GM23338 (cell line): ENCODE measurements around the gene MAMSTR. TPM values are rescaled to one million over a fixed set of nuclear protein-coding genes. Genes with fewer than 3 reads are reported as not detected.

ENCODE experiments used
- ATAC-seq: fragments of 200-7000 bp; cut with Tn5 transposase; 3 replicates; pipeline ENCODE4 v1.9.1; 2020
- DNase-seq: peaks from one replicate; pipeline ENCODE4 v3.0.0-alpha.2; 2015; ENCODE audit warnings: low spot score
- H2AFZ ChIP-seq: fragments of 200-600 bp; sonication (generic); 2 replicates; pipeline ENCODE4 v1.8.0; 2016; ENCODE audit warnings: antibody characterized with exemption, mild to moderate bottlenecking, moderate library complexity
- H3F3A ChIP-seq: fragments of 200-600 bp; sonication (generic); replicated peaks from 2 replicates; pipeline ENCODE4 v1.8.0; 2017; ENCODE audit warnings: antibody characterized with exemption, mixed run types, low read depth
- H3K27ac ChIP-seq: fragments of 200-600 bp; sonication (generic); 2 replicates; pipeline ENCODE4 v1.6.1; 2016; ENCODE audit warnings: low read depth
- H3K27me3 ChIP-seq: fragments of 200-600 bp; sonication (generic); 2 replicates; pipeline ENCODE4 v1.8.0; 2016; ENCODE audit warnings: mild to moderate bottlenecking, mixed run types, moderate library complexity; ENCODE audit not compliant: insufficient read depth
- H3K36me3 ChIP-seq: fragments of 200-600 bp; sonication (generic); 2 replicates; pipeline ENCODE4 v1.8.0; 2016; ENCODE audit warnings: mild to moderate bottlenecking; ENCODE audit not compliant: insufficient read depth
- H3K4me1 ChIP-seq: fragments of 200-600 bp; sonication (generic); 2 replicates; pipeline ENCODE4 v1.8.0; 2016; ENCODE audit warnings: mild to moderate bottlenecking, moderate library complexity; ENCODE audit not compliant: insufficient read depth
- H3K4me2 ChIP-seq: fragments of 200-600 bp; sonication (generic); 2 replicates; pipeline ENCODE4 v1.7.1; 2017; ENCODE audit warnings: mixed run types
- H3K4me3 ChIP-seq: fragments of 200-600 bp; sonication (generic); 2 replicates; pipeline ENCODE4 v1.6.1; 2016; ENCODE audit warnings: mixed run types
- H3K79me2 ChIP-seq: fragments of 200-600 bp; sonication (generic); replicated peaks from 2 replicates; pipeline ENCODE4 v1.8.0; 2017; ENCODE audit warnings: mild to moderate bottlenecking; ENCODE audit not compliant: insufficient read depth
- H3K9me2 ChIP-seq: fragments of 200-600 bp; sonication (generic); 2 replicates; pipeline ENCODE4 v1.8.0; 2017; ENCODE audit not compliant: insufficient read depth
- H4K20me1 ChIP-seq: fragments of 200-600 bp; sonication (generic); replicated peaks from 2 replicates; pipeline ENCODE4 v1.8.0; 2017; ENCODE audit warnings: mild to moderate bottlenecking; ENCODE audit not compliant: insufficient read depth
- H3K27ac Mint-ChIP-seq: 2 replicates; pipeline ENCODE4 v1.8.0; 2020; ENCODE audit warnings: inconsistent platforms, mild to moderate bottlenecking, moderate library complexity, mixed read lengths
- H3K27me3 Mint-ChIP-seq: 3 replicates; pipeline ENCODE4 v1.8.0; 2022; ENCODE audit warnings: low read depth, mild to moderate bottlenecking, moderate library complexity, mixed read lengths, inconsistent platforms; ENCODE audit not compliant: insufficient read depth, poor library complexity
- H3K36me3 Mint-ChIP-seq: 3 replicates; pipeline ENCODE4 v1.8.0; 2021; ENCODE audit warnings: low read depth, mild to moderate bottlenecking, inconsistent platforms, moderate library complexity, mixed read lengths
- H3K4me1 Mint-ChIP-seq: 3 replicates; pipeline ENCODE4 v1.8.0; 2020; ENCODE audit warnings: mild to moderate bottlenecking, inconsistent platforms, mixed read lengths
- H3K4me3 Mint-ChIP-seq: 3 replicates; pipeline ENCODE4 v1.8.0; 2021; ENCODE audit warnings: moderate library complexity, mild to moderate bottlenecking, inconsistent platforms, mixed read lengths
- H3K9me3 Mint-ChIP-seq: 3 replicates; pipeline ENCODE4 v1.8.0; 2020; ENCODE audit warnings: moderate library complexity, mild to moderate bottlenecking, inconsistent platforms, mixed read lengths
- CREB1 ChIP-seq: fragments of 250-450 bp; sonication (Bioruptor Pico); IDR thresholded peaks from 2 replicates; pipeline ENCODE4 v1.5.0; 2020; ENCODE audit warnings: low read depth, mild to moderate bottlenecking, moderate library complexity
- ETS1 ChIP-seq: IDR thresholded peaks from 2 replicates; pipeline ENCODE4 v1.6.1; 2016; ENCODE audit warnings: antibody characterized with exemption
- EZH2phosphoT487 ChIP-seq: fragments of 200-600 bp; sonication (generic); IDR thresholded peaks from one replicate; pipeline ENCODE4 v1.8.1; 2018; ENCODE audit warnings: antibody characterized with exemption; ENCODE audit not compliant: unreplicated experiment
- NANOG ChIP-seq: IDR thresholded peaks from 2 replicates; pipeline ENCODE4 v1.6.1; 2016; ENCODE audit warnings: antibody characterized with exemption, borderline replicate concordance
- POLR2AphosphoS5 ChIP-seq: IDR thresholded peaks from 2 replicates; pipeline ENCODE4 v1.6.1; 2016; ENCODE audit warnings: antibody characterized with exemption, low read depth
- REST ChIP-seq: IDR thresholded peaks from one replicate; pipeline ENCODE4 v1.6.1; 2018; ENCODE audit warnings: antibody characterized with exemption; ENCODE audit not compliant: unreplicated experiment
- STAT1 ChIP-seq: IDR thresholded peaks from one replicate; pipeline ENCODE4 v1.6.1; 2016; ENCODE audit warnings: antibody characterized with exemption; ENCODE audit not compliant: unreplicated experiment
- ZNF114 ChIP-seq: fragments of 250-450 bp; sonication (Bioruptor Pico); IDR thresholded peaks from 2 replicates; pipeline ENCODE4 v1.5.0; 2020; ENCODE audit warnings: mild to moderate bottlenecking, moderate library complexity
- polyA plus RNA-seq: library from polyadenylated mRNA; unstranded; fragments of >200 nt; fragmentation: Nextera tagmentation; extraction: Ambion mirVana; gene quantifications from 2 replicates; pipeline ENCODE4 v1.2.1, GENCODE V29; 2016
- total RNA-seq: library from RNA; depleted of rRNA; stranded (reverse); fragments of >200 nt; shearing (Covaris generic); gene quantifications from 2 replicates; pipeline ENCODE4 v1.2.3, GENCODE V29; 2014

Gene MAMSTR
- total and polyA plus RNA-seq, 2 experiments from 2014 or later, result 1.9 to 2.0 TPM

DNA sequence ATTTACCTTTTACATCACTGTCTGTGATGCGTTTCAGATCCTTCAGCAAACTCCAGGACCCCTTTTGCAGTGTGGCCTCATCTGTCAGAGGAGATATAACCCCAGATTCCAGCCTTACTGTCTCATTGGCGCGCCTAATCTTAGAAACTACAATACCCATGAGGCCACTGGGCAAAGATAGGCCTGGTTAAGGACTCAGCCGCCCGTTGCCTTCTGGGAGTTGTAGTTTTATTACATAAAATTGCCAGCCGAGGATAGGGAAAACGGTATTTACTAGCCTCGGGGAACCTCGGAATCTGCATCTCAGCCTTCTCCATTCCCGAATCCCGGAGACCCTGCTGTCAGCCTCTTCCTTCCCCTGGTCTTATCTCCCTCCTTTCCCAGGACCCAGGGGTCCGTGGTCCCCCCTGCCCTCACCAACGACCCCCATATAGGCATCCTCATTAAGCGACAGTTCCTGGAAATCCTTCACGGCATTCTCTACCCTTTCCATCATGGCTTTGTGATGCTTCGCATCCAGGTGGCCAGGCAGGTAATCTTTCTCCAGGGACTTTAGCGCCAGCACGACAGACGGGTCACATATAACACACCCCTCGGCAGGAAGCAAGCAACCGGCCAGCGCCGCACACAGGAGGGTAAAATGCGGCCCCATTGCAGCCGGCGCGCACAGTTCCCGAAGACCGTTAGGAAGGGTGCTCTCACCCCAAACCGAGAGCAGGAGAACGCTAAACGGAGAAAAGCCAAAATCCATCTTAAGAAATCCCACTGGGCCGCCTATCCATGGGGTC, 25.9 kb upstream of the MAMSTR start:
- Histone ChIP-seq H3K4me2 (peak overlapping the region; percentile 70), H3K79me2 (peaks cover 18% of the 10 kb centered on the region), H3K27me3 (peaks cover 7% of the 10 kb centered on the region), H3K36me3 (0 out of 2 replicates have a peak, but pooled peaks cover 6% of the 10 kb centered on the region), H2AFZ (no peak overlapping the region), H3K9me2 (no peaks in the 10 kb centered on the region), H3K27ac (no peak overlapping the region), H3K4me3 (peak overlapping the region; percentile 56), H3K4me1 (peaks cover 20% of the 10 kb centered on the region), H3F3A (peaks cover 19% of the 10 kb centered on the region), H4K20me1 (peaks cover 4% of the 10 kb centered on the region; the same call in 1 of the 2 replicates)
- TF ChIP-seq CREB1 (CRISPR knock-in tag) (no peak), ETS1 (peak; percentile 97)
- peaks cover 27% of the 10 kb centered on the region for H3K36me3 Mint-ChIP-seq
- peaks cover 25% of the 10 kb centered on the region for H3K27me3 Mint-ChIP-seq
- DNase-seq, result peak; percentile 94
- H3K9me3 Mint-ChIP-seq, result no peaks in the 10 kb centered on the region; the same call in 2 of the 3 replicates
- peak overlapping the region; percentile 68 for H3K4me3 Mint-ChIP-seq
- peak; percentile 40 for ATAC-seq
- 0 out of 2 replicates have a peak overlapping the region, but pooled peaks have one; percentile 23 for H3K27ac Mint-ChIP-seq
- peaks cover 28% of the 10 kb centered on the region for H3K4me1 Mint-ChIP-seq

DNA sequence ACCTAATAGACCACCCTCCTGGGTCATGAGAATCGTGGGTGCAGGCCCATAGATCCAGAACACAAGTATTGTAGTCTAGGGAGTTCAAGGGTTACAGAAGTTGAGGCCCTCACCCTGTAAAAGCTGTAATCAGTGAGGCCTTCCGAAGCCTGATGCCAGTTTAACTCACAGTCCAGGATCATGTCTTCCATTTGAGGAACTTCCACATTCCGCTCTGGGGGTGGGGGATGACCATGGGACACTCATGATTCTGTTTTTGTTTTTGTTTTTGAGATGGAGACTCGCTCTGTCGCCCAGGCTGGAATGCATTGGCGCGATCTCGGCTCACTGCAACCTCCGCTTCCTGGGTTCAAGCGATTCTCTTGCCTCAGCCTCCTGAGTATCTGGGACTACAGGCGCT, 22.6 kb upstream of the MAMSTR start:
- Mint-ChIP-seq H3K9me3 (peaks cover 5% of the 10 kb centered on the region; the same call in 2 of the 3 replicates), H3K36me3 (no peaks in the 10 kb centered on the region; the same call in none of the 3 replicates), H3K4me1 (peaks cover 41% of the 10 kb centered on the region), H3K4me3 (no peak overlapping the region; the same call in 2 of the 3 replicates), H3K27me3 (peaks cover 40% of the 10 kb centered on the region), H3K27ac (no peak overlapping the region)
- Histone ChIP-seq H3K4me3 (peak overlapping the region; percentile 68; the same call in 1 of the 2 replicates), H3K79me2 (no peaks in the 10 kb centered on the region), H3K36me3 (no peaks in the 10 kb centered on the region), H3K27ac (no peak overlapping the region), H3K27me3 (peaks cover 21% of the 10 kb centered on the region), H3K4me1 (peaks cover 39% of the 10 kb centered on the region), H3F3A (peaks cover 15% of the 10 kb centered on the region), H3K4me2 (peak overlapping the region; percentile 90; the same call in 1 of the 2 replicates), H4K20me1 (no peaks in the 10 kb centered on the region), H2AFZ (no peak overlapping the region), H3K9me2 (no peaks in the 10 kb centered on the region)
- no peak for TF ChIP-seq NANOG
- no peak for TF ChIP-seq POLR2AphosphoS5
- DNase-seq (no peak), ATAC-seq (no peak)

- peaks cover 22% of the 10 kb centered on the region for H3F3A ChIP-seq
- Mint-ChIP-seq H3K4me1 (peaks cover 38% of the 10 kb centered on the region), H3K4me3 (peak overlapping the region; percentile 61), H3K9me3 (peaks cover 5% of the 10 kb centered on the region; the same call in 2 of the 3 replicates), H3K27ac (peak overlapping the region; percentile 71; the same call in 1 of the 2 replicates), H3K36me3 (no peaks in the 10 kb centered on the region; the same call in 1 of the 3 replicates), H3K27me3 (peaks cover 38% of the 10 kb centered on the region)
- H3K4me1 ChIP-seq, result peaks cover 41% of the 10 kb centered on the region
- H3K4me3 ChIP-seq, result peak overlapping the region; percentile 68
- peak; percentile 78 for DNase-seq
- peak; percentile 71 for TF ChIP-seq POLR2AphosphoS5
- no peak for TF ChIP-seq EZH2phosphoT487
- no peak for TF ChIP-seq STAT1
- no peak for TF ChIP-seq REST
- no peak for TF ChIP-seq ZNF114 (CRISPR knock-in tag)
- no peaks in the 10 kb centered on the region for H4K20me1 ChIP-seq
- peak overlapping the region; percentile 90 for H3K4me2 ChIP-seq
- peaks cover 21% of the 10 kb centered on the region for H3K27me3 ChIP-seq
- no peaks in the 10 kb centered on the region for H3K79me2 ChIP-seq
- 0 out of 2 replicates have a peak overlapping the region, but pooled peaks have one; percentile 28 for H2AFZ ChIP-seq
- H3K36me3 ChIP-seq, result no peaks in the 10 kb centered on the region
- no peak overlapping the region; the same call in 1 of the 2 replicates for H3K27ac ChIP-seq
- H3K9me2 ChIP-seq, result no peaks in the 10 kb centered on the region
- peak; percentile 23 for ATAC-seq
These were observed 21.8 kb upstream of the MAMSTR start for GRCh38 chr19:48741129-48741999.
